ENCODE results near the gene CACNA1B. TPM values are rescaled to one million over a fixed set of nuclear protein-coding genes. Genes with fewer than 3 reads are reported as not detected.
"Not testable (repeated sequence)": the region's sequence is repeated elsewhere in the genome, so short reads cannot be mapped to it uniquely, and the experiment has no call there.

Gene CACNA1B
- total and polyA plus RNA-seq, 9 of the 15 experiments (the other 6 are each of a cell fraction or from before 2014, with no cell fraction given): 0.01 to 0.04 TPM; not detected in 7

DNA sequence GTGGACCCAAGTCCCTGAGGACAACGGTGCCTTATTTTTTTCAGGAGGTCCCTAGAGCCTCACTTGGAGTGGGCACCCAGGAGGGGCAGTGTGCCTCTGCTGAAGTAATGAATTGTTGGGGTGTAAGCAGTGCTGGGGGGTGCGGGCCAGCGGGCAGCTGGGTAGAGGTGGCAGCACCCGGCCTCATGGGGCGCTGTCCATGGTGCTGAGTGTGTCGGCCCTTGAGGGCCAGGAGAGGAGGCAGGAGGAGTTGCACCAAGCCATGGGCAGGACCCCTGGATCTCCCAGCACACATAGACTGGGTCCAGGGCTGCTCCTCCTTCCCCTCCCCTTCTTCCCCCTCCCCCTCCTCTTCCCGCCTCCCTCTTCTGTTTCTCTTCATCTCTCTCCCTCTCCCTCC lies 7.0 kb downstream of the CACNA1B start:
- intact Hi-C loops (cut with micrococcal nuclease); H3K4me2 ChIP-seq (ENCODE audit: insufficient read depth, low read length); H3K79me2 ChIP-seq (ENCODE audit: control insufficient read depth, insufficient read depth, low read length); H3K9me3 ChIP-seq (replicated peaks; ENCODE audit: control insufficient read depth, insufficient read depth, low read depth, low read length); H3K27ac ChIP-seq (ENCODE audit: extremely low read depth, low read depth, low read length); H3K4me1 ChIP-seq (replicated peaks in 1 of 2; ENCODE audit: control insufficient read depth in 2 of 2, insufficient read depth in 2 of 2, low read length in 2 of 2); H3K9ac ChIP-seq (ENCODE audit: insufficient read depth in 1 of 2, low read depth in 2 of 2, low read length in 2 of 2); CTCF ChIA-PET (ENCODE audit: low intra/inter-chr PET ratio); H4K20me1 ChIP-seq (replicated peaks; ENCODE audit: control insufficient read depth, insufficient read depth, low read length); H2AFZ ChIP-seq (ENCODE audit: low read depth, low read length); BruUV-seq (replicated peaks); in situ Hi-C loops (cut with MboI); H3K36me3 ChIP-seq (ENCODE audit: control insufficient read depth, insufficient read depth, low read length); H3K4me3 ChIP-seq; POLR2A ChIA-PET; H3K9me1 ChIP-seq (ENCODE audit: control insufficient read depth, insufficient read depth, low read length): not testable (repeated sequence)
- no CpG with 5 or more reads among the region's 7 CpGs for WGBS (ENCODE audit: insufficient coverage, low coverage, missing lambda C conversion rate)
- ATAC-seq: peak; percentile 68
- FAIRE-seq: peak; percentile 75
- H3K27me3 ChIP-seq (ENCODE audit: control insufficient read depth in 2 of 2, insufficient read depth in 2 of 2, low read length in 2 of 2): peaks cover 0 to 10% of the 10 kb centered on the region in 2 experiments; a peak in 1 of 5 replicates
- TF ChIP-seq, protein P1, sequence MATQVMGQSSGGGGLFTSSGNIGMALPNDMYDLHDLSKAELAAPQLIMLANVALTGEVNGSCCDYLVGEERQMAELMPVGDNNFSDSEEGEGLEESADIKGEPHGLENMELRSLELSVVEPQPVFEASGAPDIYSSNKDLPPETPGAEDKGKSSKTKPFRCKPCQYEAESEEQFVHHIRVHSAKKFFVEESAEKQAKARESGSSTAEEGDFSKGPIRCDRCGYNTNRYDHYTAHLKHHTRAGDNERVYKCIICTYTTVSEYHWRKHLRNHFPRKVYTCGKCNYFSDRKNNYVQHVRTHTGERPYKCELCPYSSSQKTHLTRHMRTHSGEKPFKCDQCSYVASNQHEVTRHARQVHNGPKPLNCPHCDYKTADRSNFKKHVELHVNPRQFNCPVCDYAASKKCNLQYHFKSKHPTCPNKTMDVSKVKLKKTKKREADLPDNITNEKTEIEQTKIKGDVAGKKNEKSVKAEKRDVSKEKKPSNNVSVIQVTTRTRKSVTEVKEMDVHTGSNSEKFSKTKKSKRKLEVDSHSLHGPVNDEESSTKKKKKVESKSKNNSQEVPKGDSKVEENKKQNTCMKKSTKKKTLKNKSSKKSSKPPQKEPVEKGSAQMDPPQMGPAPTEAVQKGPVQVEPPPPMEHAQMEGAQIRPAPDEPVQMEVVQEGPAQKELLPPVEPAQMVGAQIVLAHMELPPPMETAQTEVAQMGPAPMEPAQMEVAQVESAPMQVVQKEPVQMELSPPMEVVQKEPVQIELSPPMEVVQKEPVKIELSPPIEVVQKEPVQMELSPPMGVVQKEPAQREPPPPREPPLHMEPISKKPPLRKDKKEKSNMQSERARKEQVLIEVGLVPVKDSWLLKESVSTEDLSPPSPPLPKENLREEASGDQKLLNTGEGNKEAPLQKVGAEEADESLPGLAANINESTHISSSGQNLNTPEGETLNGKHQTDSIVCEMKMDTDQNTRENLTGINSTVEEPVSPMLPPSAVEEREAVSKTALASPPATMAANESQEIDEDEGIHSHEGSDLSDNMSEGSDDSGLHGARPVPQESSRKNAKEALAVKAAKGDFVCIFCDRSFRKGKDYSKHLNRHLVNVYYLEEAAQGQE (IDR thresholded peaks at IDR 0.05; ENCODE audit: borderline replicate concordance): peak; percentile 92
- TF ChIP-seq, protein P1 (CRISPR knock-in tag; IDR thresholded peaks at IDR 0.05; ENCODE audit: low read depth): peak; percentile 90
- TF ChIP-seq, protein P2, sequence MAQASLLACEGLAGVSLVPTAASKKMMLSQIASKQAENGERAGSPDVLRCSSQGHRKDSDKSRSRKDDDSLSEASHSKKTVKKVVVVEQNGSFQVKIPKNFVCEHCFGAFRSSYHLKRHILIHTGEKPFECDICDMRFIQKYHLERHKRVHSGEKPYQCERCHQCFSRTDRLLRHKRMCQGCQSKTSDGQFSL (CRISPR knock-in tag; IDR thresholded peaks at IDR 0.05): peak; percentile 51; the same call in 1 of the 2 replicates
- TF ChIP-seq, protein P2 (tag; IDR thresholded peaks at IDR 0.05): not testable (repeated sequence)
- TF ChIP-seq, protein P3, sequence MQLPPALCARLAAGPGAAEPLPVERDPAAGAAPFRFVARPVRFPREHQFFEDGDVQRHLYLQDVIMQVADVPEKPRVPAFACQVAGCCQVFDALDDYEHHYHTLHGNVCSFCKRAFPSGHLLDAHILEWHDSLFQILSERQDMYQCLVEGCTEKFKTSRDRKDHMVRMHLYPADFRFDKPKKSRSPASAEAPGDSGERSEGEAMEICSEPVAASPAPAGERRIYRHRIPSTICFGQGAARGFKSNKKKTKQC (CRISPR knock-in tag; IDR thresholded peaks at IDR 0.05): peak; percentile 68; the same call in 1 of the 2 replicates
- TF ChIP-seq EHMT2 (IDR thresholded peaks at IDR 0.05): peak; percentile 80
- TF ChIP-seq PRMT5 (CRISPR knock-in tag; IDR thresholded peaks at IDR 0.05): peak; percentile 71; the same call in 1 of the 2 replicates
- peak in 1 of 4 experiments; percentile 15 for DNase-seq (ENCODE audit: extremely low read depth in 1 of 4, low spot score in 3 of 4)

DNA sequence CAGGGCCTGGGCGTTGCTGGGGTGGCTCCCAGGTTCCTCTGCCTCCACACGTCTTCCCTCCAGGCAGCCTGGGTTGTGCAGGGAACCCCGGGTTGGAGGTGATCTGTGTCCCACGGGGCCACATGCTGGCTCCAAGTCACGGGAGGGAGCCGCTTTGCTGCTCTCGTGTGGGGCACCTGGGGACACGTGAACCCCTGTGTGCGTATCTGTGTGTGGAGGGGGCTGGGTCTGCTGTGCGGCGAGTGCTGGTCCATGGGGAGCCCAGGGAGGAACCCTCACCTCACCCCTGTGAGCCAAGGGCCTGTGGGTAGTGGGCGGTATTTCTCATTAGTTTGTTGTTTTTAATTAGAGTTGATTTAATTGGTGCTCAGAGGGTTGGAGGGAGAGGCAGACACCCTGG lies 7.5 kb downstream of the CACNA1B start:
- H3K4me2 ChIP-seq (ENCODE audit: insufficient read depth, low read length); H3K4me1 ChIP-seq (replicated peaks in 1 of 2; ENCODE audit: control insufficient read depth in 2 of 2, insufficient read depth in 2 of 2, low read length in 2 of 2); H3K4me3 ChIP-seq; H3K9me3 ChIP-seq (replicated peaks; ENCODE audit: control insufficient read depth, insufficient read depth, low read depth, low read length); DNase-seq (ENCODE audit: extremely low read depth in 1 of 4, low spot score in 3 of 4); H2AFZ ChIP-seq (ENCODE audit: low read depth, low read length); H3K36me3 ChIP-seq (ENCODE audit: control insufficient read depth, insufficient read depth, low read length); BruUV-seq (replicated peaks); H3K27ac ChIP-seq (ENCODE audit: extremely low read depth, low read depth, low read length); in situ Hi-C loops (cut with MboI); CTCF ChIA-PET (ENCODE audit: low intra/inter-chr PET ratio); H3K9me1 ChIP-seq (ENCODE audit: control insufficient read depth, insufficient read depth, low read length); H3K9ac ChIP-seq (ENCODE audit: insufficient read depth in 1 of 2, low read depth in 2 of 2, low read length in 2 of 2); POLR2A ChIA-PET; ATAC-seq; intact Hi-C loops (cut with micrococcal nuclease); H3K79me2 ChIP-seq (ENCODE audit: control insufficient read depth, insufficient read depth, low read length); FAIRE-seq; H4K20me1 ChIP-seq (replicated peaks; ENCODE audit: control insufficient read depth, insufficient read depth, low read length): not testable (repeated sequence)
- WGBS (ENCODE audit: insufficient coverage, low coverage, missing lambda C conversion rate): 3% methylated on average over 5 of the region's 12 CpGs
- H3K27me3 ChIP-seq (ENCODE audit: control insufficient read depth in 2 of 2, insufficient read depth in 2 of 2, low read length in 2 of 2): peaks cover 0 to 10% of the 10 kb centered on the region in 2 experiments; a peak in 1 of 5 replicates
